ENCODE results near the gene OLFM1. TPM values are rescaled to one million over a fixed set of nuclear protein-coding genes. Genes with fewer than 3 reads are reported as not detected.

The OLFM1 gene
- total RNA-seq: 1.2 to 4.2 TPM (median 2.8 TPM) in 3 replicates
- long read RNA-seq, partial matches to known transcripts: 0 of 5 reads
- long read RNA-seq, other reads (novel, unspliced or antisense): 0 of 5 reads

- H3K9me3 Mint-ChIP-seq (ENCODE audit: low read depth): no peaks in the 10 kb centered on the region
- peaks cover 54% of the 10 kb centered on the region for H3K27me3 Mint-ChIP-seq (ENCODE audit: low read depth)
Measured at GRCh38 chr9:135087489-135087792, at the start of gene OLFM1. OLFM1 (plus strand) TSS chr9:135087668; CDS start chr9:135087990, 322 bp downstream.

GRCh38 chr9:135038331-135038730, 49.1 kb upstream of the OLFM1 start:
- Mint-ChIP-seq H3K4me3 (ENCODE audit: unreplicated experiment) (no peak overlapping the region), H3K27me3 (ENCODE audit: low read depth) (peaks cover 55% of the 10 kb centered on the region), H3K4me1 (ENCODE audit: low read depth) (no peaks in the 10 kb centered on the region), H3K9me3 (ENCODE audit: low read depth) (no peaks in the 10 kb centered on the region), H3K36me3 (ENCODE audit: low read depth) (no peaks in the 10 kb centered on the region), H3K27ac (ENCODE audit: unreplicated experiment) (no peak overlapping the region)
- DNase-seq (ENCODE audit: low spot score): no peak
- no peak for TF ChIP-seq CTCF (IDR thresholded peaks at IDR 0.05)

More at GRCh38 chr9:135087489-135087792, at the start of gene OLFM1:
- no peaks in the 10 kb centered on the region for H3K36me3 Mint-ChIP-seq (ENCODE audit: low read depth)
- H3K4me1 Mint-ChIP-seq (ENCODE audit: low read depth): peaks cover 6% of the 10 kb centered on the region
- no peak within 1 kb of the TSS for H3K4me3 Mint-ChIP-seq (ENCODE audit: unreplicated experiment)
- no peak for DNase-seq (ENCODE audit: low spot score)
- H3K27ac Mint-ChIP-seq (ENCODE audit: unreplicated experiment): no peak within 1 kb of the TSS
- TF ChIP-seq CTCF (IDR thresholded peaks at IDR 0.05): peak; percentile 80

DNA sequence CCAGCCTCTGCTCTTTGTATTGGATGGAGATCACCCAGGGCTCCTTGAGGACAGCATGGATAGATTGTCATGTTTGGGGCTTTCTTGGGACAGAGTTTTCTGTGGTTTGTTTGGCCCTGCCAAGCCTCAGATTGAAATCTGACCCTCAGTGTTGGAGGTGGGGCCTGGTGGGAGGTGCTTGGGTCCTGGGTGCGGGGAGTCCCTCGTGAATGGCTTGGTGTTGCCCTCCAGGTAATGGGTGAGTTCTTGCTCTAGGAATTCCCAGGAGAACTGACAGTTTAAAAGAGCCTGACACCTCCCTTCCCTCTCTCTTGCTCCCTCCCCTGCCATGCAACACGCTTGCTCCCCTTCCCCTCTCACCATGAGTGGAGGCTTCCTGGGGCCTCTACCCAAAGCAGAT, 48.6 kb upstream of the OLFM1 start:
- no peak for TF ChIP-seq CTCF (IDR thresholded peaks at IDR 0.05)
- no peak overlapping the region for H3K4me3 Mint-ChIP-seq (ENCODE audit: unreplicated experiment)
- H3K9me3 Mint-ChIP-seq (ENCODE audit: low read depth): no peaks in the 10 kb centered on the region
- peaks cover 57% of the 10 kb centered on the region for H3K27me3 Mint-ChIP-seq (ENCODE audit: low read depth)
- H3K27ac Mint-ChIP-seq (ENCODE audit: unreplicated experiment): no peak overlapping the region
- no peaks in the 10 kb centered on the region for H3K36me3 Mint-ChIP-seq (ENCODE audit: low read depth)
- DNase-seq (ENCODE audit: low spot score): no peak
- no peaks in the 10 kb centered on the region for H3K4me1 Mint-ChIP-seq (ENCODE audit: low read depth)

DNA sequence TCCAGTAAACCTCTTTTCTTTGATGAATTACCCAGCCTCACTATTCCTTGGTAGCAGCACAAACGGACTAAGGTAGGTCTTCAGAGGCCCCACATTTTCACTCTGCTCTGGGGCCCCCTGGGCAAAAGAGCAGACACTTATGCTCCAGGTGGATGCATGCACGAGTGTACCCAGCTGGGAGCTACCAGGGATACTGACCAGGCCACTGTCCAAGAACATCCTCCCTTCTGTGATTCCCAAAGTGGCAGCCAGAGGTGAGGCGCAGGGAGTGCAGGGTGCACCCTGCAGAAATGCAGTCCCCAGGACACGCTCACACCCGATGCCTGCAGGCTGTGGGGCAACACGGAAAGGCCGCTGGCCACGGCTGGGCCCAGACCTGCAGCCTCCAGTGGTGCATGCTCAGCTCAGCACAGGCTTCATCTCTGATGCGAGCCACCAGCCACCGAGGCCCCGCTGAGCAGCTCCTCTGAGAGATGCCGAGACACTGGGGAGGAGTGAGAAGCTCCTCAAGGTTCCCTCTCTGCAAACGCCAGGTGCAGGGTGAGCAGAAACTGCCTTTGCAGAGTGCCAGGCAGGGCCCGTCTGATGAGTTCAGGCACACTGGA, 48.1 kb upstream of the OLFM1 start:
- no peak for TF ChIP-seq CTCF (IDR thresholded peaks at IDR 0.05)
- no peaks in the 10 kb centered on the region for H3K9me3 Mint-ChIP-seq (ENCODE audit: low read depth)
- H3K27me3 Mint-ChIP-seq (ENCODE audit: low read depth): peaks cover 59% of the 10 kb centered on the region
- H3K36me3 Mint-ChIP-seq (ENCODE audit: low read depth): no peaks in the 10 kb centered on the region
- H3K4me1 Mint-ChIP-seq (ENCODE audit: low read depth): no peaks in the 10 kb centered on the region
- H3K4me3 Mint-ChIP-seq (ENCODE audit: unreplicated experiment): no peak overlapping the region
- H3K27ac Mint-ChIP-seq (ENCODE audit: unreplicated experiment): no peak overlapping the region
- DNase-seq (ENCODE audit: low spot score): no peak

DNA sequence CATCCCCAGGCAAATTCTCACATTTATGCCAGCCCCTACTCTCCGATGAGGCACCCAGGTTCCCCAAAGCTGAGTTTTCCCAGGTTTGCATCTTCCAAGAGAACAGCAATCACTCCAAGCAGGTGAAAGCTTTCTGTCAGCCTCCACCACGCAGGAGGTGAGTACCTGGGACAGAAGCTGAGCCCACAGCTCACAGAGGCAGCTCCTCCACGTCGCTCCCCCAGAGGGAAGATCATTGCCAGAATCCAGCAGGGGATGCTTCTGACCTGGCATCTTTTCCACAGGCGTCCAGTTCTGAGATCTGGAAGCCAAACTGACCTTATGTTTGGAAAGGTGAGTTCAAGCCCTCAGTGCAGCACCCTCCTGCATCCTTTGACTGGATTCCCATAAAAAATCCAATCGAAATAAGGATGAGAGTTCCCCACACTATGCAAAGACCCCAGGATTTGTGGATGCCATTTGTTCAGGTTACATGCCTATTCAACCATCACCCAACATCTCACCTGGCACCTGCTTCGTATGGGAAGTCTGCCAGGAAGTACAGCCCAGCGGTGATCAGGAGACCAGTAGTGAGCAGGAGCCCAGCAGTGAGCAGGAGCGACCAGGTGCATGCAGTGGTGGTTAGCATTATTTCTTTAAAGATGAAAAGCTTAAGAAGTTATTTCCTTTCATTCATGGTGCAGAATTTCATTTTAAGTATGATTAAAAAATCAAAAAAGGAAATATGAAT, 47.4 kb upstream of the OLFM1 start:
- no peaks in the 10 kb centered on the region for H3K9me3 Mint-ChIP-seq (ENCODE audit: low read depth)
- no peaks in the 10 kb centered on the region for H3K36me3 Mint-ChIP-seq (ENCODE audit: low read depth)
- no peak for TF ChIP-seq CTCF (IDR thresholded peaks at IDR 0.05)
- H3K27me3 Mint-ChIP-seq (ENCODE audit: low read depth): peaks cover 60% of the 10 kb centered on the region
- H3K4me1 Mint-ChIP-seq (ENCODE audit: low read depth): no peaks in the 10 kb centered on the region
- H3K4me3 Mint-ChIP-seq (ENCODE audit: unreplicated experiment): no peak overlapping the region
- H3K27ac Mint-ChIP-seq (ENCODE audit: unreplicated experiment): no peak overlapping the region
- DNase-seq (ENCODE audit: low spot score): no peak
